GM12878 (cell line): ENCODE measurements around the gene TMEM174. TPM values are rescaled to one million over a fixed set of nuclear protein-coding genes. Genes with fewer than 3 reads are reported as not detected.

ENCODE experiments used
- ATAC-seq: fragments of 200-7000 bp; cut with Tn5 transposase; 3 replicates; pipeline ENCODE4 v1.9.1; 2020; ENCODE audit warnings: mild to moderate bottlenecking, moderate library complexity
- BruUV-seq: library from RNA; stranded (reverse); fragments of 400-500 nt; replicated peaks from 2 replicates; lab custom pipeline; 2021; lab: Mats Ljungman, UMichigan
- CTCF ChIA-PET: fragments of 300-600 bp; sonication (Branson Sonifier 250); formaldehyde crosslinking; extraction: SDS; loops from one replicate; lab custom pipeline; 2021; ENCODE audit warnings: inconsistent platforms; lab: Yijun Ruan, JAX
- POLR2A ChIA-PET: fragments of 350-600 bp; formaldehyde crosslinking; extraction: SDS; loops from one replicate; lab custom pipeline; 2021; ENCODE audit warnings: inconsistent platforms; lab: Charles Lee
- RAD21 ChIA-PET: fragments of 300-600 bp; sonication (Branson Sonifier 250); formaldehyde crosslinking; loops from one replicate; lab custom pipeline; 2023; ENCODE audit warnings: antibody characterized with exemption; ENCODE audit not compliant: unreplicated experiment; lab: Charles Lee
- SMC1A ChIA-PET: fragments of 300-600 bp; sonication (Branson Sonifier 250); formaldehyde crosslinking; loops from one replicate; lab custom pipeline; 2023; ENCODE audit not compliant: unreplicated experiment, uncharacterized antibody; lab: Charles Lee
- DNase-seq: peaks from one replicate; pipeline ENCODE4 v3.0.0-alpha.2; 2011; ENCODE audit warnings: low read depth, low spot score
- FAIRE-seq: peaks from 3 replicates; lab custom pipeline; 2011; peaks lifted over from hg19 to GRCh38; lab: Jason Lieb, UNC
- H2AFZ ChIP-seq: 2 replicates; pipeline ENCODE4 v1.6.0; 2011; ENCODE audit warnings: low read depth, low read length, control low read depth; ENCODE audit not compliant: control insufficient read depth
- H3K27ac ChIP-seq: 2 replicates; pipeline ENCODE4 v1.5.1; 2011; ENCODE audit warnings: control low read depth; ENCODE audit not compliant: control insufficient read depth, insufficient read depth
- H3K27me3 ChIP-seq, 2 experiments: replicated peaks in 1 of 2; 2 replicates each; pipeline versions ENCODE4 v1.6.0 to v1.6.1; 2011; ENCODE audit warnings: low read length in 1 of 2; ENCODE audit not compliant: control insufficient read depth in 2 of 2, insufficient read depth in 2 of 2
- H3K36me3 ChIP-seq, 2 experiments: 2 replicates each; pipeline ENCODE4 v1.5.1; 2011; ENCODE audit warnings: low read length in 1 of 2; ENCODE audit not compliant: control insufficient read depth in 2 of 2, insufficient read depth in 2 of 2
- H3K4me1 ChIP-seq: 2 replicates; pipeline ENCODE4 v1.6.1; 2011; ENCODE audit warnings: mild to moderate bottlenecking, low read length, moderate library complexity, mixed read lengths; ENCODE audit not compliant: control insufficient read depth, insufficient read depth
- H3K4me2 ChIP-seq: 2 replicates; pipeline ENCODE4 v1.6.0; 2011; ENCODE audit warnings: control low read depth; ENCODE audit not compliant: control insufficient read depth, insufficient read depth
- H3K4me3 ChIP-seq: fragments of 200-600 bp; sonication (generic); 2 replicates; pipeline ENCODE4 v1.5.1; 2016
- H3K79me2 ChIP-seq: 2 replicates; pipeline ENCODE4 v1.6.0; 2011; ENCODE audit warnings: low read length; ENCODE audit not compliant: control insufficient read depth, insufficient read depth
- H3K9ac ChIP-seq: 2 replicates; pipeline ENCODE4 v1.8.0; 2011; ENCODE audit warnings: low read length, control low read depth, mixed read lengths; ENCODE audit not compliant: control insufficient read depth, insufficient read depth
- H3K9me3 ChIP-seq: replicated peaks from 3 replicates; pipeline ENCODE4 v1.5.1; 2011; ENCODE audit warnings: mild to moderate bottlenecking, low read length; ENCODE audit not compliant: control insufficient read depth, insufficient read depth
- H4K20me1 ChIP-seq: 2 replicates; pipeline ENCODE4 v1.6.0; 2011; ENCODE audit not compliant: control insufficient read depth, insufficient read depth
- EP300 ChIP-seq, 2 experiments: fragments of 150-350 bp in 1 of 2; IDR thresholded peaks; 2 replicates each; pipeline ENCODE4 v1.6.1; 2011 to 2012; ENCODE audit warnings: low read depth in 2 of 2, low read length in 2 of 2, borderline replicate concordance in 1 of 2, improper control_type of control experiment in 1 of 2, inconsistent platforms in 1 of 2; ENCODE audit not compliant: control insufficient read depth in 1 of 2
- MEF2A ChIP-seq: IDR thresholded peaks from 2 replicates; pipeline ENCODE4 v1.6.1; 2011; ENCODE audit warnings: low read depth, mild to moderate bottlenecking, low read length, moderate library complexity; ENCODE audit not compliant: insufficient read depth
- SIN3A ChIP-seq: IDR thresholded peaks from 2 replicates; pipeline ENCODE4 v1.6.1; 2012; ENCODE audit warnings: low read depth, low read length, improper control_type of control experiment
- SMC3 ChIP-seq: IDR thresholded peaks from 2 replicates; pipeline ENCODE4 v1.6.1; 2011; ENCODE audit warnings: low read length, improper control_type of control experiment, borderline replicate concordance
- ZBTB4 ChIP-seq: fragments of 450-650 bp; formaldehyde crosslinking; IDR thresholded peaks from 2 replicates; pipeline ENCODE4 v1.4.0; 2022; ENCODE audit warnings: mild to moderate bottlenecking, moderate library complexity
- ZNF622 ChIP-seq: fragments of 450-650 bp; IDR thresholded peaks from 2 replicates; pipeline ENCODE4 v1.6.1; 2017; ENCODE audit warnings: mild to moderate bottlenecking, inconsistent platforms
- WGBS: methylation state at CpG from one replicate; pipeline ENCODE4 v1.1.6; 2016; ENCODE audit warnings: low lambda C conversion rate; ENCODE audit not compliant: insufficient replicate concordance, insufficient coverage; ENCODE audit errors: missing lambda C conversion rate; 5-methylcytosine and 5-hydroxymethylcytosine counted together
- in situ Hi-C: fragments of 300-500 bp; cut with MboI; formaldehyde crosslinking; loops from 9 replicates; pipeline ENCODE4 v1.14.3; 2018; ENCODE audit warnings: mixed read lengths
- intact Hi-C: fragments of 100-400 bp; cut with micrococcal nuclease; formaldehyde crosslinking; loops from one replicate; pipeline ENCODE4 v1.14.2; 2022; ENCODE audit not compliant: unreplicated experiment
- polyA plus RNA-seq, 11 experiments: library from polyadenylated mRNA; depleted of rRNA in 4 of 11; unstranded in 6 of 11; stranded (reverse) in 5 of 11; fragments of >200 nt; fragmentation: Nextera tagmentation in 4 of 11; fragmentation: Illumina TruSeq in 1 of 11; extraction: Ambion mirVana in 4 of 11; extraction: Trizol in 1 of 11; gene quantifications; 1 replicate in 1 of 11; 2 replicates in 10 of 11; pipeline versions ENCODE4 v1.2.1 to v1.2.3, GENCODE V29; 2011 to 2016; ENCODE audit warnings: inconsistent platforms in 2 of 11, missing spikeins in 2 of 11, low read depth in 1 of 11
- total RNA-seq, 4 experiments: library from RNA; depleted of rRNA in 3 of 4; stranded (reverse); fragments of >200 nt in 3 of 4; fragmentation: Illumina TruSeq in 1 of 4; extraction: Trizol in 1 of 4; gene quantifications; 2 replicates each; pipeline versions ENCODE4 v1.2.1 to v1.2.3, GENCODE V29; 2013 to 2021

TMEM174 gene
- total and polyA plus RNA-seq, 10 of the 15 experiments (the other 5 are each of a cell fraction or from before 2014, with no cell fraction given) = not detected

- intact Hi-C loops (no loop called here), in situ Hi-C loops (no loop called here)
- ATAC-seq = no peak
- no peak overlapping the region for H2AFZ ChIP-seq
- ChIA-PET SMC1A (interaction anchor here (1.2 kb wide), 1 partner anchor 9 kb away, joined by 3 read pairs; no protein-coding TSS in a partner anchor), CTCF (interaction anchor here (1.3 to 1.9 kb wide), 2 partner anchors 9 to 92 kb away, joined by 3 to 7 read pairs; no protein-coding TSS in a partner anchor), RAD21 (no interaction called here), POLR2A (no interaction called here)
- H3K79me2 ChIP-seq = no peaks in the 10 kb centered on the region
- H3K4me3 ChIP-seq = no peak overlapping the region
- TF ChIP-seq SIN3A (no peak), EP300 (IDR thresholded peaks at IDR 0.05; ENCODE audit: borderline replicate concordance in 1 of 2, control insufficient read depth in 1 of 2, low read depth in 2 of 2, low read length in 2 of 2) (no peak)
- H4K20me1 ChIP-seq = no peaks in the 10 kb centered on the region
- no peaks in the 10 kb centered on the region for H3K9me3 ChIP-seq
- DNase-seq = no peak
- FAIRE-seq = no peak
- H3K4me1 ChIP-seq = no peaks in the 10 kb centered on the region
- no peaks in the 10 kb centered on the region for H3K36me3 ChIP-seq
- BruUV-seq = no TSS peak
- 0% methylated on average over 3 of the region's 3 CpGs for WGBS
- H3K27ac ChIP-seq = no peak overlapping the region
- H3K4me2 ChIP-seq = no peak overlapping the region
- H3K9ac ChIP-seq = no peak overlapping the region
- peaks cover 0 to 2% of the 10 kb centered on the region in 2 experiments; a peak in 2 of 4 replicates for H3K27me3 ChIP-seq
Observed at GRCh38 chr5:73179730-73180129, 6.7 kb downstream of the TMEM174 start.

- Histone ChIP-seq H3K9me3 (no peaks in the 10 kb centered on the region), H3K79me2 (no peaks in the 10 kb centered on the region), H3K4me1 (no peaks in the 10 kb centered on the region), H2AFZ (no peak overlapping the region), H4K20me1 (no peaks in the 10 kb centered on the region), H3K27me3 (peaks cover 0 to 2% of the 10 kb centered on the region in 2 experiments; a peak in 2 of 4 replicates), H3K27ac (no peak overlapping the region), H3K4me2 (no peak overlapping the region), H3K4me3 (no peak overlapping the region), H3K9ac (no peak overlapping the region), H3K36me3 (no peaks in the 10 kb centered on the region)
- DNase-seq (no peak), ATAC-seq (no peak), FAIRE-seq (no peak)
- BruUV-seq = no TSS peak
- ChIA-PET CTCF (interaction anchor here (1.9 kb wide), 1 partner anchor 10 kb away, joined by 7 read pairs; no protein-coding TSS in a partner anchor), POLR2A (no interaction called here), RAD21 (no interaction called here), SMC1A (no interaction called here)
- TF ChIP-seq ZBTB4 (no peak), MEF2A (no peak), SMC3 (no peak), ZNF622 (no peak)
- in situ Hi-C loops (no loop called here), intact Hi-C loops (no loop called here)
Observed at GRCh38 chr5:73180566-73180965, 7.6 kb downstream of the TMEM174 start.
